ENCODE measurements around the gene RPL4.

DNA sequence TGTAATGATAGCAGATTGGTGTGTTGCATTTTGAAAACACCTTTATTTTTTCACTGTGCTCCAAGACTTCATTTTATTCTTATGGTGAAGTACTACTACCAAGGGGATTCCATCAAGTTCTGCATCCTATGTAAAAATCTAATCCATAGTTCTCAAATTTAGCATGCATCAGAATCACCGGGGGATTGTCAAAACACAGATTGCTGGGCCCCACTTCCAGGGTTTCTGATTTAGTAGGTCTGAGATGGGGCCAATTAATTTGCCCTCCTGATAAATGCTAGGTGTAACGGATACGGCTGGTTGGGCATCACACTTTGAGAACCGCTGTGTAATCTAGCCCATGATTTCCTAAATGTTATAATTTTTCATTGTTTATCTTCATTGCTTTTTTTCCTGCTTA lies 1.2 kb upstream of the RPL4 start:
- TF ChIP-seq, protein P1, sequence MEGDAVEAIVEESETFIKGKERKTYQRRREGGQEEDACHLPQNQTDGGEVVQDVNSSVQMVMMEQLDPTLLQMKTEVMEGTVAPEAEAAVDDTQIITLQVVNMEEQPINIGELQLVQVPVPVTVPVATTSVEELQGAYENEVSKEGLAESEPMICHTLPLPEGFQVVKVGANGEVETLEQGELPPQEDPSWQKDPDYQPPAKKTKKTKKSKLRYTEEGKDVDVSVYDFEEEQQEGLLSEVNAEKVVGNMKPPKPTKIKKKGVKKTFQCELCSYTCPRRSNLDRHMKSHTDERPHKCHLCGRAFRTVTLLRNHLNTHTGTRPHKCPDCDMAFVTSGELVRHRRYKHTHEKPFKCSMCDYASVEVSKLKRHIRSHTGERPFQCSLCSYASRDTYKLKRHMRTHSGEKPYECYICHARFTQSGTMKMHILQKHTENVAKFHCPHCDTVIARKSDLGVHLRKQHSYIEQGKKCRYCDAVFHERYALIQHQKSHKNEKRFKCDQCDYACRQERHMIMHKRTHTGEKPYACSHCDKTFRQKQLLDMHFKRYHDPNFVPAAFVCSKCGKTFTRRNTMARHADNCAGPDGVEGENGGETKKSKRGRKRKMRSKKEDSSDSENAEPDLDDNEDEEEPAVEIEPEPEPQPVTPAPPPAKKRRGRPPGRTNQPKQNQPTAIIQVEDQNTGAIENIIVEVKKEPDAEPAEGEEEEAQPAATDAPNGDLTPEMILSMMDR (conservative IDR thresholded peaks at IDR 0.05; ENCODE audit: low read depth, low read length): no peak
- TF ChIP-seq EZH2phosphoT487 (IDR thresholded peaks at IDR 0.05; ENCODE audit: borderline replicate concordance, low read length) (no peak), EZH2 (IDR thresholded peaks at IDR 0.05; ENCODE audit: low read length, unreplicated experiment) (no peak)
